Measurements from ENCODE around the gene TNRC6A. TPM values are rescaled to one million over a fixed set of nuclear protein-coding genes. Genes with fewer than 3 reads are reported as not detected.

The TNRC6A gene
- total and polyA plus RNA-seq, 2 of the 13 experiments (the other 11 are each of a cell fraction or from before 2014, with no cell fraction given), result 30.9 to 43.6 TPM

DNA sequence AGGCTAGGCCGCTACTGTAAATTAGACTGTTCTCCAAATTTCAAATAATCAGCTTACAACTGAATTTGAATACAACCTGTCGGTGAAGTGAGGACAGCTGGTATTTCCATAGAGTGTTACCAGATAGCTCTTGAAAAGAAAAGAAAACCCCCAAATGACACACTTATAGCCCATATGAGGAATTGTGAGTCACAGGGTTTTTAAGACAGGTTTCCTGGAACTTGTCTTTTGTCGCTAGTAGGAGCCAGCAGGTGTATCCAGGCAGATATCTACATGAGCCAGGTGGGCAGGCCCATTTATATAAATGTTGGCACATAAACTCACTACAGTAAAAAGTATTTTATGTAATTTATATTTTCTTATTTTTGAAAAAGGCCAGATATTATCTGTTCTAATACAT lies 24.0 kb downstream of the TNRC6A start:
- intact Hi-C loops (cut with micrococcal nuclease; ENCODE audit: unreplicated experiment), result no loop called here
- no peak for FAIRE-seq
- no TSS peak for BruUV-seq (replicated peaks)
- Histone ChIP-seq H3K4me2 (ENCODE audit: low read depth, low read length) (no peak overlapping the region), H4K20me1 (ENCODE audit: insufficient read depth, low read length) (peaks cover 81% of the 10 kb centered on the region), H3K4me1 (ENCODE audit: insufficient read depth, low read length) (no peaks in the 10 kb centered on the region), H3K9ac (ENCODE audit: insufficient read depth, low read depth, low read length) (no peak overlapping the region), H3K27me3 (ENCODE audit: control insufficient read depth in 1 of 2, insufficient read depth in 2 of 2, low read length in 2 of 2) (no peaks in the 10 kb centered on the region), H2AFZ (ENCODE audit: low read length) (no peak overlapping the region), H3K79me2 (ENCODE audit: insufficient read depth, low read length) (peaks cover 100% of the 10 kb centered on the region), H3K36me3 (replicated peaks in 1 of 2; ENCODE audit: control insufficient read depth in 1 of 2, insufficient read depth in 2 of 2, low read length in 2 of 2) (peaks cover 5 to 15% of the 10 kb centered on the region in 2 experiments), H3K9me3 (ENCODE audit: low read length) (no peaks in the 10 kb centered on the region), H3K27ac (ENCODE audit: extremely low read length, insufficient read depth, low read length) (no peak overlapping the region), H3K4me3 (replicated peaks in 1 of 3; ENCODE audit: insufficient read depth in 1 of 3, low read depth in 2 of 3, low read length in 3 of 3) (no peak overlapping the region)
- CTCF ChIA-PET (ENCODE audit: low intra/inter-chr PET ratio, low total read pairs), result no interaction called here
- POLR2A ChIA-PET, result no interaction called here
- ATAC-seq, result no peak
- TF ChIP-seq FOSL2 (CRISPR knock-in tag; IDR thresholded peaks at IDR 0.05), result no peak
- no peak for TF ChIP-seq ZNF510 (CRISPR knock-in tag; IDR thresholded peaks at IDR 0.05; ENCODE audit: low read depth)
- TF ChIP-seq ZNF777 (CRISPR knock-in tag; IDR thresholded peaks at IDR 0.05), result no peak
- no peak for TF ChIP-seq ELF3 (CRISPR knock-in tag; IDR thresholded peaks at IDR 0.05)
- no peak for TF ChIP-seq MAZ (IDR thresholded peaks at IDR 0.05; ENCODE audit: borderline replicate concordance, low read depth, low read length)
- no peak for TF ChIP-seq MAZ (CRISPR knock-in tag; IDR thresholded peaks at IDR 0.05; ENCODE audit: low read depth)
- no peak for TF ChIP-seq MLXIP (CRISPR knock-in tag; IDR thresholded peaks at IDR 0.05; ENCODE audit: borderline replicate concordance)
- no peak for TF ChIP-seq GZF1 (CRISPR knock-in tag; IDR thresholded peaks at IDR 0.05)
- no peak for TF ChIP-seq SRY (CRISPR knock-in tag; IDR thresholded peaks at IDR 0.05)
- TF ChIP-seq ATAD3A (CRISPR knock-in tag; IDR thresholded peaks at IDR 0.05), result no peak
- TF ChIP-seq SATB2 (CRISPR knock-in tag; IDR thresholded peaks at IDR 0.05), result no peak
- no peak for TF ChIP-seq MIXL1 (CRISPR knock-in tag; IDR thresholded peaks at IDR 0.05)
- TF ChIP-seq NFYC (CRISPR knock-in tag; IDR thresholded peaks at IDR 0.05), result no peak
- TF ChIP-seq RFX5 (IDR thresholded peaks at IDR 0.05; ENCODE audit: low read depth, low read length), result no peak
- TF ChIP-seq, protein P1, sequence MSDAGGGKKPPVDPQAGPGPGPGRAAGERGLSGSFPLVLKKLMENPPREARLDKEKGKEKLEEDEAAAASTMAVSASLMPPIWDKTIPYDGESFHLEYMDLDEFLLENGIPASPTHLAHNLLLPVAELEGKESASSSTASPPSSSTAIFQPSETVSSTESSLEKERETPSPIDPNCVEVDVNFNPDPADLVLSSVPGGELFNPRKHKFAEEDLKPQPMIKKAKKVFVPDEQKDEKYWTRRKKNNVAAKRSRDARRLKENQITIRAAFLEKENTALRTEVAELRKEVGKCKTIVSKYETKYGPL (CRISPR knock-in tag; IDR thresholded peaks at IDR 0.05), result no peak
- TF ChIP-seq, protein P2, sequence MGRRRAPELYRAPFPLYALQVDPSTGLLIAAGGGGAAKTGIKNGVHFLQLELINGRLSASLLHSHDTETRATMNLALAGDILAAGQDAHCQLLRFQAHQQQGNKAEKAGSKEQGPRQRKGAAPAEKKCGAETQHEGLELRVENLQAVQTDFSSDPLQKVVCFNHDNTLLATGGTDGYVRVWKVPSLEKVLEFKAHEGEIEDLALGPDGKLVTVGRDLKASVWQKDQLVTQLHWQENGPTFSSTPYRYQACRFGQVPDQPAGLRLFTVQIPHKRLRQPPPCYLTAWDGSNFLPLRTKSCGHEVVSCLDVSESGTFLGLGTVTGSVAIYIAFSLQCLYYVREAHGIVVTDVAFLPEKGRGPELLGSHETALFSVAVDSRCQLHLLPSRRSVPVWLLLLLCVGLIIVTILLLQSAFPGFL (CRISPR knock-in tag; IDR thresholded peaks at IDR 0.05), result no peak
- TF ChIP-seq E2F1 (CRISPR knock-in tag; IDR thresholded peaks at IDR 0.05), result no peak
- no peak for TF ChIP-seq RAD51 (IDR thresholded peaks at IDR 0.05; ENCODE audit: borderline replicate concordance)
- no peak for DNase-seq (ENCODE audit: low spot score)
- 100% methylated on average over 3 of the region's 3 CpGs for WGBS (ENCODE audit: low lambda C conversion rate)
- in situ Hi-C loops (cut with HindIII; ENCODE audit: extremely low pct_ligation_motif_present, low pct_unique_long_range_greater_than_20kb), result no loop called here
